Smooth muscle cell (in vitro differentiated cells): ENCODE data around the gene OCA2. TPM values are rescaled to one million over a fixed set of nuclear protein-coding genes. Genes with fewer than 3 reads are reported as not detected.

Experiments
- DNase-seq: peaks from one replicate; lab custom pipeline; 2025; ENCODE audit not compliant: unreplicated experiment; lab: John Stamatoyannopoulos, UW
- H2AFZ ChIP-seq: fragments of 200-600 bp; sonication (generic); 2 replicates; pipeline ENCODE4 v1.6.0; 2016; ENCODE audit warnings: antibody characterized with exemption, low read depth, mild to moderate bottlenecking
- H3F3A ChIP-seq: fragments of 200-600 bp; sonication (generic); 2 replicates; pipeline ENCODE4 v1.6.0; 2017; ENCODE audit warnings: antibody characterized with exemption, low read depth
- H3K27ac ChIP-seq: fragments of 200-600 bp; sonication (generic); 2 replicates; pipeline ENCODE4 v1.5.1; 2016; ENCODE audit warnings: low read depth, mild to moderate bottlenecking
- H3K27me3 ChIP-seq: fragments of 200-600 bp; sonication (generic); 2 replicates; pipeline ENCODE4 v1.6.1; 2016; ENCODE audit warnings: low read depth, mild to moderate bottlenecking
- H3K36me3 ChIP-seq: fragments of 200-600 bp; sonication (generic); 2 replicates; pipeline ENCODE4 v1.5.1; 2016; ENCODE audit warnings: low read depth
- H3K4me1 ChIP-seq: fragments of 200-600 bp; sonication (generic); 2 replicates; pipeline ENCODE4 v1.5.1; 2016; ENCODE audit warnings: low read depth
- H3K4me2 ChIP-seq: fragments of 200-600 bp; sonication (generic); 2 replicates; pipeline ENCODE4 v1.6.0; 2016; ENCODE audit warnings: mild to moderate bottlenecking
- H3K4me3 ChIP-seq: fragments of 200-600 bp; sonication (generic); 2 replicates; pipeline ENCODE4 v1.5.1; 2016; ENCODE audit warnings: mild to moderate bottlenecking
- H3K79me2 ChIP-seq: fragments of 200-600 bp; sonication (generic); 2 replicates; pipeline ENCODE4 v1.6.0; 2016; ENCODE audit warnings: low read depth, mild to moderate bottlenecking
- H3K9ac ChIP-seq: fragments of 200-600 bp; sonication (generic); 2 replicates; pipeline ENCODE4 v1.6.0; 2016; ENCODE audit warnings: low read depth
- H3K9me3 ChIP-seq: fragments of 200-600 bp; sonication (generic); replicated peaks from 2 replicates; pipeline ENCODE4 v1.5.1; 2016; ENCODE audit warnings: low read depth
- H4K20me1 ChIP-seq: fragments of 200-600 bp; sonication (generic); 2 replicates; pipeline ENCODE4 v1.6.0; 2016; ENCODE audit warnings: low read depth
- WGBS: methylation state at CpG from one replicate; pipeline ENCODE4 v1.1.7; 2016; ENCODE audit warnings: low lambda C conversion rate; 5-methylcytosine and 5-hydroxymethylcytosine counted together
- polyA plus RNA-seq: library from polyadenylated mRNA; unstranded; fragments of >200 nt; fragmentation: Nextera tagmentation; extraction: Ambion mirVana; gene quantifications from 2 replicates; pipeline ENCODE4 v1.2.1, GENCODE V29; 2016
- total RNA-seq: library from RNA; depleted of rRNA; stranded (reverse); fragments of >200 nt; gene quantifications from 2 replicates; pipeline ENCODE4 v1.2.3, GENCODE V29; 2014
- TF ChIP-seq, protein P1 (sequence below): fragments of 200-600 bp; sonication (generic); IDR thresholded peaks from 2 replicates; pipeline ENCODE4 v1.5.1; 2017; ENCODE audit warnings: borderline replicate concordance, mild to moderate bottlenecking, antibody characterized with exemption; ENCODE audit not compliant: insufficient read depth, poor library complexity, severe bottlenecking

The OCA2 gene
- total and polyA plus RNA-seq, 2 experiments from 2014 or later: 0.16 TPM; not detected in 1

- no peak overlapping the region for H3K27ac ChIP-seq
- no peaks in the 10 kb centered on the region for H3F3A ChIP-seq
- no peaks in the 10 kb centered on the region for H3K36me3 ChIP-seq
- H3K79me2 ChIP-seq: no peaks in the 10 kb centered on the region
- 63% methylated on average over 3 of the region's 3 CpGs for WGBS
- no peak overlapping the region for H2AFZ ChIP-seq
- TF ChIP-seq, protein P1, sequence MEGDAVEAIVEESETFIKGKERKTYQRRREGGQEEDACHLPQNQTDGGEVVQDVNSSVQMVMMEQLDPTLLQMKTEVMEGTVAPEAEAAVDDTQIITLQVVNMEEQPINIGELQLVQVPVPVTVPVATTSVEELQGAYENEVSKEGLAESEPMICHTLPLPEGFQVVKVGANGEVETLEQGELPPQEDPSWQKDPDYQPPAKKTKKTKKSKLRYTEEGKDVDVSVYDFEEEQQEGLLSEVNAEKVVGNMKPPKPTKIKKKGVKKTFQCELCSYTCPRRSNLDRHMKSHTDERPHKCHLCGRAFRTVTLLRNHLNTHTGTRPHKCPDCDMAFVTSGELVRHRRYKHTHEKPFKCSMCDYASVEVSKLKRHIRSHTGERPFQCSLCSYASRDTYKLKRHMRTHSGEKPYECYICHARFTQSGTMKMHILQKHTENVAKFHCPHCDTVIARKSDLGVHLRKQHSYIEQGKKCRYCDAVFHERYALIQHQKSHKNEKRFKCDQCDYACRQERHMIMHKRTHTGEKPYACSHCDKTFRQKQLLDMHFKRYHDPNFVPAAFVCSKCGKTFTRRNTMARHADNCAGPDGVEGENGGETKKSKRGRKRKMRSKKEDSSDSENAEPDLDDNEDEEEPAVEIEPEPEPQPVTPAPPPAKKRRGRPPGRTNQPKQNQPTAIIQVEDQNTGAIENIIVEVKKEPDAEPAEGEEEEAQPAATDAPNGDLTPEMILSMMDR: no peak
- H3K4me1 ChIP-seq: no peaks in the 10 kb centered on the region
- H3K4me3 ChIP-seq: no peak overlapping the region
- H3K27me3 ChIP-seq: no peaks in the 10 kb centered on the region
- H3K9me3 ChIP-seq: no peaks in the 10 kb centered on the region
- H3K4me2 ChIP-seq: no peak overlapping the region
- no peak overlapping the region for H3K9ac ChIP-seq
- no peak for DNase-seq
- H4K20me1 ChIP-seq: no peaks in the 10 kb centered on the region
These were observed 51.8 kb downstream of the OCA2 start for GRCh38 chr15:28047277-28047676.

GRCh38 chr15:28044121-28044672, 54.9 kb downstream of the OCA2 start:
- Histone ChIP-seq H3K9ac (no peak overlapping the region), H3K9me3 (no peaks in the 10 kb centered on the region), H3K4me3 (no peak overlapping the region), H3F3A (no peaks in the 10 kb centered on the region), H3K4me2 (no peak overlapping the region), H3K79me2 (no peaks in the 10 kb centered on the region), H3K36me3 (no peaks in the 10 kb centered on the region), H4K20me1 (no peaks in the 10 kb centered on the region), H3K4me1 (no peaks in the 10 kb centered on the region), H3K27me3 (peaks cover 7% of the 10 kb centered on the region), H3K27ac (no peak overlapping the region), H2AFZ (no peak overlapping the region)
- 90% methylated on average over 5 of the region's 5 CpGs for WGBS
- no peak for DNase-seq
- TF ChIP-seq, protein P1: no peak

- Histone ChIP-seq H3K4me2 (no peak overlapping the region), H3K27me3 (peaks cover 7% of the 10 kb centered on the region), H3K4me3 (no peak overlapping the region), H3K27ac (no peak overlapping the region), H3K9me3 (no peaks in the 10 kb centered on the region), H4K20me1 (no peaks in the 10 kb centered on the region), H3K9ac (no peak overlapping the region), H3K4me1 (no peaks in the 10 kb centered on the region), H2AFZ (no peak overlapping the region), H3K36me3 (no peaks in the 10 kb centered on the region), H3K79me2 (no peaks in the 10 kb centered on the region), H3F3A (no peaks in the 10 kb centered on the region)
- no peak for DNase-seq
- TF ChIP-seq, protein P1: no peak
These were observed 55.4 kb downstream of the OCA2 start for GRCh38 chr15:28043691-28044091.

DNA sequence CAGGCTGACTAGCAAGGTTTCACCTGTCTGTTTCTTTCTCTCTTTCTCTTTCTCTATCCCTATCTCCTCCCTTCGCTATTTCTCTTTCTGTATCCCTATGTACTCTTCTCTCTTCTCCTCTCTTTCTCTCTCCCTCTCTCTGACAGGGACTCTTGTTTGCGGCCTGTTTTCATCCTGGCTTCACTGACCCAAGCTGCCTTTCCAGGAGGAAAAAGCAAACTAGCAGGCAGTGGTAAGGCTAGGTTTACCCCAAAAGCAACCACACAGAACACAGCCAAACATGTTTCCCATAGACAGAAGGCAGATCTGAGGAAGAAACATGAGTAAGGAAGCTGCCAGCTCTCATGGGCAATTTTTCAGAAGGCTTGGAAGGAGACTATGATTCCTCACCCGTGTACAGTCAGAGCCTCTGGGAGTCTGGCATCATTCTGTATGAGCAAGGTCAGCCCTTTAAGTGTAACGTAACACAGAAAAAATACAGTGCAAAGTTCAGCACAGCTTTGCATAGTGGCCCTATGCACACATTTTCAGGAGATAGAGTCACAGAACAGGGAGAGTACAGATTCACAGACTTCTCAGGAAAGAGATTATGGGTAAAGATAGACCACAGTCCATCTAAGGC, 61.0 kb downstream of the OCA2 start:
- Histone ChIP-seq H4K20me1 (no peaks in the 10 kb centered on the region), H3K4me1 (no peaks in the 10 kb centered on the region), H3K36me3 (no peaks in the 10 kb centered on the region), H3K9ac (no peak overlapping the region), H3K27me3 (peaks cover 7% of the 10 kb centered on the region), H3K4me3 (no peak overlapping the region), H3K27ac (no peak overlapping the region), H2AFZ (no peak overlapping the region), H3K9me3 (no peaks in the 10 kb centered on the region), H3K79me2 (no peaks in the 10 kb centered on the region), H3K4me2 (no peak overlapping the region), H3F3A (no peaks in the 10 kb centered on the region)
- no peak for DNase-seq
- TF ChIP-seq, protein P1: no peak
- WGBS: 75% methylated on average over 4 of the region's 4 CpGs
